ENCODE measurements around the gene KNOP1.
"Not testable (repeated sequence)": the region's sequence is repeated elsewhere in the genome, so short reads cannot be mapped to it uniquely, and the experiment has no call there.

The KNOP1 gene

DNA sequence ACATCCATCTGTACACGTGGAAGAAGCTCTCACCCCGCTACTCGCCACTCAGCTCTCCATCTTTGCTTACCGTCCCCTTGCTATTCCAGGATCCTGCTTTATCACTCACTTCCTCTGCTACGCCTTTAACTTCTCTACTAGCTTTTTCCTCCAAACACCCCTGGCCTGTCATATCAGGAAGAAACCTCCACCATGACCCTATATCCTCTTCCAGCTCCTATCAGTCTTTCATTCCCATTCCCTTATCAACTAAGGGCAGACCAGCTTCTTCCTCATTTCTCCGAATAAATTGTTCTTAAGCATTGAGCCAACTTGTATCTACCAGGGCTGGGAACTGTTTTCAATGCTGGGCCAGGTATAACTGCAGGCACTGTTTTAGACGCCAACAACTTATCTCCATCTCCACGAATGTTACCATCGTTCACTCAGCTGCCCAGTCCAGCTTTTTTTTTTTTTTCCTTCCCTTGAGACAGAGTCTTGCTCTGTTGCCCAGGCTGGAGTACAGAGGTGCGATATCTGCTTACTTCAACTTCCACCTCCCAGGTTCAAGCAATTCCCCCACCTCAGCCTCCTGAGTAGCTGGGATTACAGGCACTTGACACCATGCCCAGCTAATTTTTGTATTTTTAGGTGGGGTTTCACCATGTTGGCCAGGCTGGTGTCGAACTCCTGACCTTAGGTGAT lies 4.4 kb upstream of the KNOP1 start:
- H3K4me3 ChIP-seq (ENCODE audit: low read depth, low read length), result no peak overlapping the region
- no peak for DNase-seq (ENCODE audit: low read depth, low spot score)
- in situ Hi-C loops (cut with HindIII; ENCODE audit: low sequenced_read_pairs), result no loop called here
- TF ChIP-seq, protein P1, sequence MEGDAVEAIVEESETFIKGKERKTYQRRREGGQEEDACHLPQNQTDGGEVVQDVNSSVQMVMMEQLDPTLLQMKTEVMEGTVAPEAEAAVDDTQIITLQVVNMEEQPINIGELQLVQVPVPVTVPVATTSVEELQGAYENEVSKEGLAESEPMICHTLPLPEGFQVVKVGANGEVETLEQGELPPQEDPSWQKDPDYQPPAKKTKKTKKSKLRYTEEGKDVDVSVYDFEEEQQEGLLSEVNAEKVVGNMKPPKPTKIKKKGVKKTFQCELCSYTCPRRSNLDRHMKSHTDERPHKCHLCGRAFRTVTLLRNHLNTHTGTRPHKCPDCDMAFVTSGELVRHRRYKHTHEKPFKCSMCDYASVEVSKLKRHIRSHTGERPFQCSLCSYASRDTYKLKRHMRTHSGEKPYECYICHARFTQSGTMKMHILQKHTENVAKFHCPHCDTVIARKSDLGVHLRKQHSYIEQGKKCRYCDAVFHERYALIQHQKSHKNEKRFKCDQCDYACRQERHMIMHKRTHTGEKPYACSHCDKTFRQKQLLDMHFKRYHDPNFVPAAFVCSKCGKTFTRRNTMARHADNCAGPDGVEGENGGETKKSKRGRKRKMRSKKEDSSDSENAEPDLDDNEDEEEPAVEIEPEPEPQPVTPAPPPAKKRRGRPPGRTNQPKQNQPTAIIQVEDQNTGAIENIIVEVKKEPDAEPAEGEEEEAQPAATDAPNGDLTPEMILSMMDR (IDR thresholded peaks at IDR 0.05; ENCODE audit: low read depth, low read length), result no peak

DNA sequence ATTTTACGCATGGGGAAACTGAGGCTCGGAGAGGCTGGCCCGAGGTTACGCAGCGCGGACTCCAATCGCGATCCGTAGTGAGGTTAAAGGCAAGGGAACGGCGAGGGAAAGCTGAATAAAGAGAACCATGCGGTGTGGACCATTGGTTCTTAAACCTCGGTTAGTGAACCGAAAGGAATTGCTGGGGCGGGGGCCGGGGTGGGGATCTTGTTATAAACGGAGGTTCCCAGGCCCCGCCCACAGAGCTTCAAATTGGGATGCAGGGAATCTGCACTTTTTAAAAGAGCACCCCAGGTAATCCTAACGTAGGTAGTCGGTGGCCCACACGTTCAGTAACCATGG lies 568 bp upstream of the KNOP1 start:
- in situ Hi-C loops (cut with HindIII; ENCODE audit: low sequenced_read_pairs), result no loop called here
- H3K4me3 ChIP-seq (ENCODE audit: low read depth, low read length), result peak overlapping the region; percentile 83
- TF ChIP-seq, protein P1 (IDR thresholded peaks at IDR 0.05; ENCODE audit: low read depth, low read length), result no peak
- peak; percentile 16 for DNase-seq (ENCODE audit: low read depth, low spot score)

DNA sequence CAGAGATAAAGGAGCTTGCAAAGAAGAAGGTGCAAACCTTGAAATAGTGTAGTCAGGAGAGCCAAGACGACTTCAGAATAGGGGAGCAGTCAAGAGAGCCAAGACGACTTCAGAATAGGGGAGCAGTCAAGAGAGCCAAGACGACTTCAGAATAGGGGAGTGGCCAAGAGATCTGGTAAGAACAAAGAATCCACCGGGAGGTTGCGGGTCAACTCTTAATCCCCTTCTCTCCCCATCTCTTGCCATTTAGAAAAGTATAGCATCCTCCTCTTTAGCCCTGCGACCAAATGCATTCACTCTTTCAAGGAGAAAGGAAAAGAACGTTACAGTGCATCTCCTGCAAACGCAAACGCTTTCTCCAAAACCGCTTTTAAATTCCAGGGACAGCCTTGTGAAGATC lies 713 bp downstream of the KNOP1 start:
- in situ Hi-C loops (cut with HindIII; ENCODE audit: low sequenced_read_pairs), result no loop called here
- TF ChIP-seq, protein P1 (IDR thresholded peaks at IDR 0.05; ENCODE audit: low read depth, low read length), result no peak
- DNase-seq (ENCODE audit: low read depth, low spot score), result no peak
- peak overlapping the region; percentile 83 for H3K4me3 ChIP-seq (ENCODE audit: low read depth, low read length)

DNA sequence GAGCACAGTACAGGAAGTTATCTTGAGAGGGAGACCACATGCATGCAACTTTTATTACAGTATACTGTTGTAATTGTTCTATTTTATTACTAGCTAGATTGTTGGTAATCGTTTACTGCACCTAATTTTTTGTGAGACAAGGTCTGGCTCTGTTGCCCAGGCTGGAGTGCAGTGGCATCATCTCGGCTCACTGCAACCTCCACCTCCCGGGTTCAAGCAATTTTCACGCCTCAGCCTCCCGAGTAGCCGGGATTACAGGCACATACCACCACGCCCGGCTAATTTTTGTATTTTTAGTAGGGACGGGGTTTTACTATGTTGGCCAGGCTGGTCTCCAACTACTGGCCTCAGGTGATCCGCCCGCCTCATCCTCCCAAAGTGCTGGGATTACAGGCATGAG lies 1.3 kb downstream of the KNOP1 start:
- DNase-seq (ENCODE audit: low read depth, low spot score); in situ Hi-C loops (cut with HindIII; ENCODE audit: low sequenced_read_pairs): not testable (repeated sequence)
- H3K4me3 ChIP-seq (ENCODE audit: low read depth, low read length), result peak overlapping the region; percentile 83

DNA sequence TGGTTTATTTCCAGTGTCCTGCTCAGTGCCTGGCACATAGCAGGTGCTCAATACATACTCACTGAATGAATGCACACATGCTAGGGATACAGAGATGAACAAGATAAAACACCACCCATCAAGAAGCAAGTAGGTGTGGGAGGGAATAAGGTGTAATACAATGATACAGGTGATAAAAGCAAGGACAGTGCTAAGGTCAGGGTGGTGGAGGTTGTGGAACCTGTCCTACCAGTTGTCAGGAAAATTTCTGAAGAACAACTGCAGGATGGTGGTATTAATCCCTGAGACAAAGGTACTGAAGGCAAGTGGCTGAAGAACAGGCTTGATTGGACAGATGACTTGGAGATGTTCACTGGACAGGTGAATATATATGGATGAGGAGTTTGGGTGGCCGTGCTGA lies 1.8 kb downstream of the KNOP1 start:
- H3K4me3 ChIP-seq (ENCODE audit: low read depth, low read length), result no peak overlapping the region
- no peak for DNase-seq (ENCODE audit: low read depth, low spot score)
- TF ChIP-seq, protein P1 (IDR thresholded peaks at IDR 0.05; ENCODE audit: low read depth, low read length), result no peak
- in situ Hi-C loops (cut with HindIII; ENCODE audit: low sequenced_read_pairs), result no loop called here

DNA sequence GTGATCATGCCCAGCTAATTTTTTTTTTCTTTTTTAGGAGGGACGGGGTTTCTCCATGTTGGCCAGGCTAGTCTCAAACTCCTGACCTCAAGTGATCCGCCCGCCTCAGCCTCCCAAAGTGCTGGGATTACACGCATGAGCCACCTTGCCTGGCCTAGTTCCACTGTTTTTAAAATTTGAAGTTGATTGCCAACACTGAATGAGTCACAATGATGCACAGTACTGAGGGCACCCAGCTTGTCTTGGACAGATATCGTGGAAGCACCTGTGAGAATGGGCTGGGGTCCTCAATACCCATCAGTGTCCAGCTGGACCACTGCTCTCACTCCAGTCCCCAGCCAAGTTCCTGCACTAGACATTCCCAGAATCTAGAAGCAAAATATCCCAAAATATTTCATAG lies 2.5 kb downstream of the KNOP1 start:
- no peak for DNase-seq (ENCODE audit: low read depth, low spot score)
- in situ Hi-C loops (cut with HindIII; ENCODE audit: low sequenced_read_pairs), result no loop called here
- H3K4me3 ChIP-seq (ENCODE audit: low read depth, low read length), result no peak overlapping the region
- TF ChIP-seq, protein P1 (IDR thresholded peaks at IDR 0.05; ENCODE audit: low read depth, low read length), result no peak

DNA sequence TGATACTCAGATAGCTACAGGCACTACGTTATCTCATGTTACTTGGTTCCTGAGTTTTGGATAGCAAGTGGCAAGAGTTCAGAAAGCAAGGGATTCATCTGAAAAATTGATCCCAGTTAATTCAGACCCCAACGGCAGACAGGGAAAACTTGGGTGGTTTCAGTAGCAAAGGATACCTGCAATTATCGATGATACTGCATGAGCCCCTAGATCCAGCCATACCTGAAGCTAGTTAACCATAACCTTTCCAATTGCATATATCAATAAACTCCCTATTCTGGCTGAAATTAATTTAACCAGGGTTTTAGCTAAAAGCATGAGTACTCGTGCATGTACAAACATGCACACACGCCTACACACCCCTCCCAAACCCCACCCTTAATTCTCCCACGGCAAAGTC lies 4.3 kb downstream of the KNOP1 start:
- TF ChIP-seq, protein P1 (IDR thresholded peaks at IDR 0.05; ENCODE audit: low read depth, low read length), result no peak
- in situ Hi-C loops (cut with HindIII; ENCODE audit: low sequenced_read_pairs), result no loop called here
- no peak overlapping the region for H3K4me3 ChIP-seq (ENCODE audit: low read depth, low read length)
- DNase-seq (ENCODE audit: low read depth, low spot score), result no peak

Data from astrocyte of the spinal cord (primary cell).